ENCODE measurements around the gene VPS37C. TPM values are rescaled to one million over a fixed set of nuclear protein-coding genes. Genes with fewer than 3 reads are reported as not detected.
A peak's percentile ranks its signal among the peaks of the same experiment; 100 is the strongest.

VPS37C gene
- total RNA-seq, 1 experiment from 2014 or later: 23.4 TPM

DNA sequence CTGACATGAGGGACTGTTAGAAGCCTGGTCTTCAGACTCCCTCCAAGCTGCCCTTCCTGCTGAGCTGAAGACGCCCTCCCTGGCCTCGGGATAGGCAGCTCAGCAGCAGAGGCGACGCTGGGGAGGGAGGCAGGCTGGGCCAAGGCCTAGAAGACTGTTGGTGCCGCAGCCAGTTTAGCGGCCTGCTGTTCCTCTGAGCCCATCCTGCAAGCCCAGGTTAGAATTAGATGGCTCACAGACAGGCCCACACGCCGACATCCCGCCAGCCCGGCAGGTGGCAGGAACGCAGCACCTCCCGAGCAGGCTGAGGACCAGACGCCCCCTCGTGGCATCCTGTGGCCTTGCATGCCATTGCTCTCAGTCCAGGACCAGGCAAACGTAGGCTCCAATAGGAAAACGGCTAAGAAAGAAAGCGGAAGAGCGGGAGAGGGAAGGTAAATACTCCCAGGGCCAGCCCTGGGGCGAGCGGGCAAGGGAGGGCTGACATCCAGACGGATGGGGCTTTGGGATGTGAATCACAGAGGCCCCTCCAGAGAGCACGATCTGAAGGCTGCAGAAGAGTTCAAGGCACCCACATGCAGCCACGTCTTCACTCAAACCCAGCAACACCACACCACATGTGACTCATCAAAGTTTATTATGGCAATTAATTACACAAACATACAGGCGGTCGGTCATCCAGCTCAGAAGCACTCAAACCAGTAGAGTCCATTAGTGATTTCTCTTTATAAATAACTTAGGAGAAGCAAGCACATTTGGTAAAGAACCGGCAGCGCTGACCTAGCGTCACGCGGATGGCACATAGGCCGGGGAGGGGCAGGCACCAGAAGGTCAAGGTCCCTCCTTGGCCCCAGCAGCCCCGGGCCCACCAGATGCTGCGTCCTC is 31.3 kb downstream of the VPS37C start (continued):
- TF ChIP-seq, protein P1, sequence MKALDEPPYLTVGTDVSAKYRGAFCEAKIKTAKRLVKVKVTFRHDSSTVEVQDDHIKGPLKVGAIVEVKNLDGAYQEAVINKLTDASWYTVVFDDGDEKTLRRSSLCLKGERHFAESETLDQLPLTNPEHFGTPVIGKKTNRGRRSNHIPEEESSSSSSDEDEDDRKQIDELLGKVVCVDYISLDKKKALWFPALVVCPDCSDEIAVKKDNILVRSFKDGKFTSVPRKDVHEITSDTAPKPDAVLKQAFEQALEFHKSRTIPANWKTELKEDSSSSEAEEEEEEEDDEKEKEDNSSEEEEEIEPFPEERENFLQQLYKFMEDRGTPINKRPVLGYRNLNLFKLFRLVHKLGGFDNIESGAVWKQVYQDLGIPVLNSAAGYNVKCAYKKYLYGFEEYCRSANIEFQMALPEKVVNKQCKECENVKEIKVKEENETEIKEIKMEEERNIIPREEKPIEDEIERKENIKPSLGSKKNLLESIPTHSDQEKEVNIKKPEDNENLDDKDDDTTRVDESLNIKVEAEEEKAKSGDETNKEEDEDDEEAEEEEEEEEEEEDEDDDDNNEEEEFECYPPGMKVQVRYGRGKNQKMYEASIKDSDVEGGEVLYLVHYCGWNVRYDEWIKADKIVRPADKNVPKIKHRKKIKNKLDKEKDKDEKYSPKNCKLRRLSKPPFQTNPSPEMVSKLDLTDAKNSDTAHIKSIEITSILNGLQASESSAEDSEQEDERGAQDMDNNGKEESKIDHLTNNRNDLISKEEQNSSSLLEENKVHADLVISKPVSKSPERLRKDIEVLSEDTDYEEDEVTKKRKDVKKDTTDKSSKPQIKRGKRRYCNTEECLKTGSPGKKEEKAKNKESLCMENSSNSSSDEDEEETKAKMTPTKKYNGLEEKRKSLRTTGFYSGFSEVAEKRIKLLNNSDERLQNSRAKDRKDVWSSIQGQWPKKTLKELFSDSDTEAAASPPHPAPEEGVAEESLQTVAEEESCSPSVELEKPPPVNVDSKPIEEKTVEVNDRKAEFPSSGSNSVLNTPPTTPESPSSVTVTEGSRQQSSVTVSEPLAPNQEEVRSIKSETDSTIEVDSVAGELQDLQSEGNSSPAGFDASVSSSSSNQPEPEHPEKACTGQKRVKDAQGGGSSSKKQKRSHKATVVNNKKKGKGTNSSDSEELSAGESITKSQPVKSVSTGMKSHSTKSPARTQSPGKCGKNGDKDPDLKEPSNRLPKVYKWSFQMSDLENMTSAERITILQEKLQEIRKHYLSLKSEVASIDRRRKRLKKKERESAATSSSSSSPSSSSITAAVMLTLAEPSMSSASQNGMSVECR (CRISPR knock-in tag; IDR thresholded peaks at IDR 0.05; ENCODE audit: borderline replicate concordance): no peak
- TF ChIP-seq ZNF138 (CRISPR knock-in tag; conservative IDR thresholded peaks at IDR 0.05): no peak
- peak; percentile 83; the same call in 1 of the 2 replicates for TF ChIP-seq TEAD1 (CRISPR knock-in tag; IDR thresholded peaks at IDR 0.05)
- no peak for TF ChIP-seq ZNF219 (CRISPR knock-in tag; IDR thresholded peaks at IDR 0.05; ENCODE audit: borderline replicate concordance)
- TF ChIP-seq, protein P2, sequence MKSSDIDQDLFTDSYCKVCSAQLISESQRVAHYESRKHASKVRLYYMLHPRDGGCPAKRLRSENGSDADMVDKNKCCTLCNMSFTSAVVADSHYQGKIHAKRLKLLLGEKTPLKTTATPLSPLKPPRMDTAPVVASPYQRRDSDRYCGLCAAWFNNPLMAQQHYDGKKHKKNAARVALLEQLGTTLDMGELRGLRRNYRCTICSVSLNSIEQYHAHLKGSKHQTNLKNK (CRISPR knock-in tag; IDR thresholded peaks at IDR 0.05): no peak
- TF ChIP-seq, protein P3, sequence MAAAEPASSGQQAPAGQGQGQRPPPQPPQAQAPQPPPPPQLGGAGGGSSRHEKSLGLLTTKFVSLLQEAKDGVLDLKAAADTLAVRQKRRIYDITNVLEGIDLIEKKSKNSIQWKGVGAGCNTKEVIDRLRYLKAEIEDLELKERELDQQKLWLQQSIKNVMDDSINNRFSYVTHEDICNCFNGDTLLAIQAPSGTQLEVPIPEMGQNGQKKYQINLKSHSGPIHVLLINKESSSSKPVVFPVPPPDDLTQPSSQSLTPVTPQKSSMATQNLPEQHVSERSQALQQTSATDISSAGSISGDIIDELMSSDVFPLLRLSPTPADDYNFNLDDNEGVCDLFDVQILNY (CRISPR knock-in tag; IDR thresholded peaks at IDR 0.05): no peak
- TF ChIP-seq, protein P4, sequence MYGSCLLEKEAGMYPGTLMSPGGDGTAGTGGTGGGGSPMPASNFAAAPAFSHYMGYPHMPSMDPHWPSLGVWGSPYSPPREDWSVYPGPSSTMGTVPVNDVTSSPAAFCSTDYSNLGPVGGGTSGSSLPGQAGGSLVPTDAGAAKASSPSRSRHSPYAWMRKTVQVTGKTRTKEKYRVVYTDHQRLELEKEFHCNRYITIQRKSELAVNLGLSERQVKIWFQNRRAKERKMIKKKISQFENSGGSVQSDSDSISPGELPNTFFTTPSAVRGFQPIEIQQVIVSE (CRISPR knock-in tag; IDR thresholded peaks at IDR 0.05; ENCODE audit: borderline replicate concordance): no peak
- TF ChIP-seq, protein P5, sequence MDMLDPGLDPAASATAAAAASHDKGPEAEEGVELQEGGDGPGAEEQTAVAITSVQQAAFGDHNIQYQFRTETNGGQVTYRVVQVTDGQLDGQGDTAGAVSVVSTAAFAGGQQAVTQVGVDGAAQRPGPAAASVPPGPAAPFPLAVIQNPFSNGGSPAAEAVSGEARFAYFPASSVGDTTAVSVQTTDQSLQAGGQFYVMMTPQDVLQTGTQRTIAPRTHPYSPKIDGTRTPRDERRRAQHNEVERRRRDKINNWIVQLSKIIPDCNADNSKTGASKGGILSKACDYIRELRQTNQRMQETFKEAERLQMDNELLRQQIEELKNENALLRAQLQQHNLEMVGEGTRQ (CRISPR knock-in tag; IDR thresholded peaks at IDR 0.05): peak; percentile 30; the same call in 1 of the 2 replicates
- TF ChIP-seq TP53 (CRISPR knock-in tag; IDR thresholded peaks at IDR 0.05): no peak
- TF ChIP-seq, protein P6, sequence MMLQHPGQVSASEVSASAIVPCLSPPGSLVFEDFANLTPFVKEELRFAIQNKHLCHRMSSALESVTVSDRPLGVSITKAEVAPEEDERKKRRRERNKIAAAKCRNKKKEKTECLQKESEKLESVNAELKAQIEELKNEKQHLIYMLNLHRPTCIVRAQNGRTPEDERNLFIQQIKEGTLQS (CRISPR knock-in tag; conservative IDR thresholded peaks at IDR 0.05): no peak
- no peak for TF ChIP-seq SMAD4 (CRISPR knock-in tag; IDR thresholded peaks at IDR 0.05)
- TF ChIP-seq, protein P7, sequence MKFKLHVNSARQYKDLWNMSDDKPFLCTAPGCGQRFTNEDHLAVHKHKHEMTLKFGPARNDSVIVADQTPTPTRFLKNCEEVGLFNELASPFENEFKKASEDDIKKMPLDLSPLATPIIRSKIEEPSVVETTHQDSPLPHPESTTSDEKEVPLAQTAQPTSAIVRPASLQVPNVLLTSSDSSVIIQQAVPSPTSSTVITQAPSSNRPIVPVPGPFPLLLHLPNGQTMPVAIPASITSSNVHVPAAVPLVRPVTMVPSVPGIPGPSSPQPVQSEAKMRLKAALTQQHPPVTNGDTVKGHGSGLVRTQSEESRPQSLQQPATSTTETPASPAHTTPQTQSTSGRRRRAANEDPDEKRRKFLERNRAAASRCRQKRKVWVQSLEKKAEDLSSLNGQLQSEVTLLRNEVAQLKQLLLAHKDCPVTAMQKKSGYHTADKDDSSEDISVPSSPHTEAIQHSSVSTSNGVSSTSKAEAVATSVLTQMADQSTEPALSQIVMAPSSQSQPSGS (CRISPR knock-in tag; IDR thresholded peaks at IDR 0.05; ENCODE audit: borderline replicate concordance, low read depth): no peak
- TF ChIP-seq, protein P8, sequence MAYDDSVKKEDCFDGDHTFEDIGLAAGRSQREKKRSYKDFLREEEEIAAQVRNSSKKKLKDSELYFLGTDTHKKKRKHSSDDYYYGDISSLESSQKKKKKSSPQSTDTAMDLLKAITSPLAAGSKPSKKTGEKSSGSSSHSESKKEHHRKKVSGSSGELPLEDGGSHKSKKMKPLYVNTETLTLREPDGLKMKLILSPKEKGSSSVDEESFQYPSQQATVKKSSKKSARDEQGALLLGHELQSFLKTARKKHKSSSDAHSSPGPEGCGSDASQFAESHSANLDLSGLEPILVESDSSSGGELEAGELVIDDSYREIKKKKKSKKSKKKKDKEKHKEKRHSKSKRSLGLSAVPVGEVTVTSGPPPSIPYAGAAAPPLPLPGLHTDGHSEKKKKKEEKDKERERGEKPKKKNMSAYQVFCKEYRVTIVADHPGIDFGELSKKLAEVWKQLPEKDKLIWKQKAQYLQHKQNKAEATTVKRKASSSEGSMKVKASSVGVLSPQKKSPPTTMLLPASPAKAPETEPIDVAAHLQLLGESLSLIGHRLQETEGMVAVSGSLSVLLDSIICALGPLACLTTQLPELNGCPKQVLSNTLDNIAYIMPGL (CRISPR knock-in tag; IDR thresholded peaks at IDR 0.05): peak; percentile 75; the same call in 1 of the 2 replicates
- TF ChIP-seq, protein P9, sequence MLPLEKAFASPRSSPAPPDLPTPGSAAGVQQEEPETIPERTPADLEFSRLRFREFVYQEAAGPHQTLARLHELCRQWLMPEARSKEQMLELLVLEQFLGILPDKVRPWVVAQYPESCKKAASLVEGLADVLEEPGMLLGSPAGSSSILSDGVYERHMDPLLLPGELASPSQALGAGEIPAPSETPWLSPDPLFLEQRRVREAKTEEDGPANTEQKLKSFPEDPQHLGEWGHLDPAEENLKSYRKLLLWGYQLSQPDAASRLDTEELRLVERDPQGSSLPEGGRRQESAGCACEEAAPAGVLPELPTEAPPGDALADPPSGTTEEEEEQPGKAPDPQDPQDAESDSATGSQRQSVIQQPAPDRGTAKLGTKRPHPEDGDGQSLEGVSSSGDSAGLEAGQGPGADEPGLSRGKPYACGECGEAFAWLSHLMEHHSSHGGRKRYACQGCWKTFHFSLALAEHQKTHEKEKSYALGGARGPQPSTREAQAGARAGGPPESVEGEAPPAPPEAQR (CRISPR knock-in tag; IDR thresholded peaks at IDR 0.05): no peak
- TF ChIP-seq HMGA2 (CRISPR knock-in tag; IDR thresholded peaks at IDR 0.05): no peak
- TF ChIP-seq OVOL2 (CRISPR knock-in tag; IDR thresholded peaks at IDR 0.05; ENCODE audit: borderline replicate concordance): no peak
- no peak for TF ChIP-seq TEAD4 (CRISPR knock-in tag; IDR thresholded peaks at IDR 0.05)
- TF ChIP-seq, protein P10, sequence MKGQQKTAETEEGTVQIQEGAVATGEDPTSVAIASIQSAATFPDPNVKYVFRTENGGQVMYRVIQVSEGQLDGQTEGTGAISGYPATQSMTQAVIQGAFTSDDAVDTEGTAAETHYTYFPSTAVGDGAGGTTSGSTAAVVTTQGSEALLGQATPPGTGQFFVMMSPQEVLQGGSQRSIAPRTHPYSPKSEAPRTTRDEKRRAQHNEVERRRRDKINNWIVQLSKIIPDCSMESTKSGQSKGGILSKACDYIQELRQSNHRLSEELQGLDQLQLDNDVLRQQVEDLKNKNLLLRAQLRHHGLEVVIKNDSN (CRISPR knock-in tag; IDR thresholded peaks at IDR 0.05): no peak
- no peak for TF ChIP-seq TCF7 (CRISPR knock-in tag; IDR thresholded peaks at IDR 0.05; ENCODE audit: low read depth)
- TF ChIP-seq, protein P11, sequence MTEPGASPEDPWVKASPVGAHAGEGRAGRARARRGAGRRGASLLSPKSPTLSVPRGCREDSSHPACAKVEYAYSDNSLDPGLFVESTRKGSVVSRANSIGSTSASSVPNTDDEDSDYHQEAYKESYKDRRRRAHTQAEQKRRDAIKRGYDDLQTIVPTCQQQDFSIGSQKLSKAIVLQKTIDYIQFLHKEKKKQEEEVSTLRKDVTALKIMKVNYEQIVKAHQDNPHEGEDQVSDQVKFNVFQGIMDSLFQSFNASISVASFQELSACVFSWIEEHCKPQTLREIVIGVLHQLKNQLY (CRISPR knock-in tag; IDR thresholded peaks at IDR 0.05): no peak
- TF ChIP-seq ZNF423 (CRISPR knock-in tag; IDR thresholded peaks at IDR 0.05): no peak
- no peak for TF ChIP-seq NR1H2 (CRISPR knock-in tag; IDR thresholded peaks at IDR 0.05)
- TF ChIP-seq FOXK1 (CRISPR knock-in tag; IDR thresholded peaks at IDR 0.05): peak; percentile 49; the same call in 1 of the 2 replicates
